Neural cell (in vitro differentiated cells): ENCODE data around the gene CEP192.

Source experiments
- EZH2 ChIP-seq: fragments of 200-600, 300-800 bp; shearing (Covaris generic), sonication (generic); IDR thresholded peaks from 2 replicates; pipeline ENCODE4 v1.6.1; 2014; ENCODE audit warnings: antibody characterized with exemption, low read length, borderline replicate concordance, mild to moderate bottlenecking; ENCODE audit not compliant: insufficient read depth, poor library complexity, severe bottlenecking
- POLR2AphosphoS5 ChIP-seq: IDR thresholded peaks from 2 replicates; pipeline ENCODE4 v1.6.1; 2012
- RAD21 ChIP-seq: fragments of 450-650 bp; conservative IDR thresholded peaks from 2 replicates; pipeline ENCODE4 v1.6.1; 2014; ENCODE audit warnings: antibody characterized with exemption, mild to moderate bottlenecking, moderate library complexity
- TF ChIP-seq, protein P1 (sequence below): fragments of 450-650 bp; IDR thresholded peaks from 2 replicates; pipeline ENCODE4 v1.5.1; 2014; ENCODE audit warnings: antibody characterized with exemption, mild to moderate bottlenecking, moderate library complexity; ENCODE audit not compliant: poor library complexity, severe bottlenecking

DNA sequence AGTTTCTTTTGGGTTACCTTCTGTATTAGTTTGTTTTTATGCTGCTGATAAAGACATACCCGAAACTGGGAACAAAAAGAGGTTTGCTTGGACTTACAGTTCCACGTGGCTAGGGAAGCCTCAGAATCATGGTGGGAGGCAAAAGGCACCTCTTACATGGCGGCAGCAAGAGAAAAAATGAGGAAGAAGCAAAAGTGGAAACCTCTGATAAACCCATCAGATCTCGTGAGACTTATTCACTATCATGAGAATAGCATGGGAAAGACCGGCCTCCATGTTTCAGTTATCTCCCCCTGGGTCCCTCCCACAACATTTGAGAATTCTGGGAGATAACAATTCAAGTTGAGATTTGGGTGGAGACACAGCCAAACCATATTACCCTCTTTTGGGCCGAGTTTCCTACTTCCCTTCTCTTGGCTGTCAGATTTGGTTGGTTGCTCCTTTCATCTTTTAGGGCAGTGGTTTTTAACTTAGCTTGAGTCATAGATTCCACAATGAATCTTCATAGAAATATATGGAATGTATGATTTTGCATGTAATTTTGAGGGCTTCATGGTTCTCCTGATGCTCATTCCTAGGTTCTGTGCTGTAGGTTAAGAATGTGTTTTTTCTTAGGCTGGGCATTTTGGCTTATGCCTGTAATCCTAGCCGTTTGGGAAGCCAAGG is 44.2 kb downstream of the CEP192 start:
- TF ChIP-seq, protein P1, sequence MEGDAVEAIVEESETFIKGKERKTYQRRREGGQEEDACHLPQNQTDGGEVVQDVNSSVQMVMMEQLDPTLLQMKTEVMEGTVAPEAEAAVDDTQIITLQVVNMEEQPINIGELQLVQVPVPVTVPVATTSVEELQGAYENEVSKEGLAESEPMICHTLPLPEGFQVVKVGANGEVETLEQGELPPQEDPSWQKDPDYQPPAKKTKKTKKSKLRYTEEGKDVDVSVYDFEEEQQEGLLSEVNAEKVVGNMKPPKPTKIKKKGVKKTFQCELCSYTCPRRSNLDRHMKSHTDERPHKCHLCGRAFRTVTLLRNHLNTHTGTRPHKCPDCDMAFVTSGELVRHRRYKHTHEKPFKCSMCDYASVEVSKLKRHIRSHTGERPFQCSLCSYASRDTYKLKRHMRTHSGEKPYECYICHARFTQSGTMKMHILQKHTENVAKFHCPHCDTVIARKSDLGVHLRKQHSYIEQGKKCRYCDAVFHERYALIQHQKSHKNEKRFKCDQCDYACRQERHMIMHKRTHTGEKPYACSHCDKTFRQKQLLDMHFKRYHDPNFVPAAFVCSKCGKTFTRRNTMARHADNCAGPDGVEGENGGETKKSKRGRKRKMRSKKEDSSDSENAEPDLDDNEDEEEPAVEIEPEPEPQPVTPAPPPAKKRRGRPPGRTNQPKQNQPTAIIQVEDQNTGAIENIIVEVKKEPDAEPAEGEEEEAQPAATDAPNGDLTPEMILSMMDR = no peak
- TF ChIP-seq RAD21 (no peak), EZH2 (no peak), POLR2AphosphoS5 (no peak)
